Measurements from ENCODE around the gene MBLAC2. TPM values are rescaled to one million over a fixed set of nuclear protein-coding genes. Genes with fewer than 3 reads are reported as not detected.

The MBLAC2 gene
- polyA plus RNA-seq, 4 donors: 0.89 to 9.6 (median 2.5) TPM

GRCh38 chr5:90477073-90477472 is 2.5 kb upstream of the MBLAC2 start:
- 71 to 85% (median 73%) methylated on average over 2 of the region's 2 CpGs for WGBS, 3 donors
- H3K27me3 ChIP-seq (ENCODE audit: control insufficient read depth in 3 of 3, insufficient read depth in 3 of 3, low read length in 3 of 3): no peaks in the 10 kb centered on the region
- peaks cover 0 to 7% (median 0%) of the 10 kb centered on the region in 3 donors for H3K4me1 ChIP-seq (ENCODE audit: control insufficient read depth in 3 of 3, insufficient read depth in 2 of 3, low read depth in 1 of 3, low read length in 2 of 3)
- H3K27ac ChIP-seq (ENCODE audit: low read depth in 1 of 3, low read length in 2 of 3): no peak overlapping the region
- no peaks in the 10 kb centered on the region for H3K9me3 ChIP-seq (ENCODE audit: control insufficient read depth in 2 of 2, insufficient read depth in 1 of 2, low read depth in 1 of 2, low read length in 1 of 2)
- H3K36me3 ChIP-seq (ENCODE audit: control insufficient read depth in 3 of 3, insufficient read depth in 2 of 3, low read depth in 1 of 3, low read length in 3 of 3): no peaks in the 10 kb centered on the region
- FAIRE-seq (no peak), DNase-seq (no peak)
- no peak overlapping the region for H3K4me3 ChIP-seq (ENCODE audit: low read depth in 1 of 3, low read length in 3 of 3)

GRCh38 chr5:90476391-90476790 is 1.8 kb upstream of the MBLAC2 start:
- Histone ChIP-seq H3K27me3 (ENCODE audit: control insufficient read depth in 3 of 3, insufficient read depth in 3 of 3, low read length in 3 of 3) (no peaks in the 10 kb centered on the region), H3K4me3 (ENCODE audit: low read depth in 1 of 3, low read length in 3 of 3) (no peak overlapping the region), H3K36me3 (ENCODE audit: control insufficient read depth in 3 of 3, insufficient read depth in 2 of 3, low read depth in 1 of 3, low read length in 3 of 3) (no peaks in the 10 kb centered on the region), H3K9me3 (ENCODE audit: control insufficient read depth in 2 of 2, insufficient read depth in 1 of 2, low read depth in 1 of 2, low read length in 1 of 2) (no peaks in the 10 kb centered on the region), H3K4me1 (ENCODE audit: control insufficient read depth in 3 of 3, insufficient read depth in 2 of 3, low read depth in 1 of 3, low read length in 2 of 3) (peaks cover 0 to 7% (median 0%) of the 10 kb centered on the region in 3 donors), H3K27ac (ENCODE audit: low read depth in 1 of 3, low read length in 2 of 3) (no peak overlapping the region)
- DNase-seq: no peak
- 83 to 93% (median 85%) methylated on average over 3 of the region's 3 CpGs for WGBS, 3 donors
- no peak for FAIRE-seq

DNA sequence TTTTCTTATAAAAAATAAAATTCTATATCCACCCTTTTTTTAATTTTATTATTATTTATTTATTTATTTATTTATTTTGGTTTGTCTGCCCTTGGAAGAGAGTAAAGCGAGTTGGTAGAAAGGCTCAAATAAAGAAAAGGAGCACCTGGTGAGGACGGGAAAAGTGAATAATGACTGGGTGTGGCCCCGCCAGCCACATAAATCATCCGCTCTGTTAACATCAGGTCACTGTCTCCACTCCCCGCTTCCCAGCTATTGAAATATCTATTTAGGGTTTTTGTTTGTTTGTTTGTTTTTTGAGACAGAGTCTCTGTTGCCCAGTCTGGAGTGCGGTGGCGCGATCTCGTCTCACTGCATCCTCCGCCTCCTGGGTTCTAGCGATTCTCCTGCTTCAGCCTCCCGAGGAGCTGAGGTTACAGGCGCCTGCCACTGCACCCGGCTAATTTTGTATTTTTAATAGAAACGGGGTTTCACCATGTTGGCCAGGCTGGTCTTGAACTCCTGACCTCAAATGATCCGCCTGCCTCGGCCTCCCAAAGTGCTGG is 937 bp upstream of the MBLAC2 start:
- Histone ChIP-seq H3K27ac (ENCODE audit: low read depth in 1 of 3, low read length in 2 of 3) (no peak overlapping the region), H3K4me1 (ENCODE audit: control insufficient read depth in 3 of 3, insufficient read depth in 2 of 3, low read depth in 1 of 3, low read length in 2 of 3) (peaks cover 0 to 7% (median 0%) of the 10 kb centered on the region in 3 donors), H3K9me3 (ENCODE audit: control insufficient read depth in 2 of 2, insufficient read depth in 1 of 2, low read depth in 1 of 2, low read length in 1 of 2) (no peaks in the 10 kb centered on the region), H3K27me3 (ENCODE audit: control insufficient read depth in 3 of 3, insufficient read depth in 3 of 3, low read length in 3 of 3) (no peaks in the 10 kb centered on the region), H3K36me3 (ENCODE audit: control insufficient read depth in 3 of 3, insufficient read depth in 2 of 3, low read depth in 1 of 3, low read length in 3 of 3) (no peaks in the 10 kb centered on the region), H3K4me3 (ENCODE audit: low read depth in 1 of 3, low read length in 3 of 3) (peak overlapping the region in 1 of 3 donors; percentile 95)
- DNase-seq (peak; percentile 1 to 10), FAIRE-seq (no peak)
- 65 to 68% (median 67%) methylated on average over 17 of the region's 17 CpGs for WGBS, 3 donors

GRCh38 chr5:90473396-90474234 is 956 bp downstream of the MBLAC2 start:
- no peak for FAIRE-seq
- Histone ChIP-seq H3K27ac (ENCODE audit: low read depth in 1 of 3, low read length in 2 of 3) (peak overlapping the region; percentile 79 to 87 (median 81)), H3K4me1 (ENCODE audit: control insufficient read depth in 3 of 3, insufficient read depth in 2 of 3, low read depth in 1 of 3, low read length in 2 of 3) (peaks cover 0 to 7% (median 0%) of the 10 kb centered on the region in 3 donors), H3K36me3 (ENCODE audit: control insufficient read depth in 3 of 3, insufficient read depth in 2 of 3, low read depth in 1 of 3, low read length in 3 of 3) (no peaks in the 10 kb centered on the region), H3K4me3 (ENCODE audit: low read depth in 1 of 3, low read length in 3 of 3) (peak overlapping the region; percentile 59 to 95 (median 89)), H3K9me3 (ENCODE audit: control insufficient read depth in 2 of 2, insufficient read depth in 1 of 2, low read depth in 1 of 2, low read length in 1 of 2) (no peaks in the 10 kb centered on the region), H3K27me3 (ENCODE audit: control insufficient read depth in 3 of 3, insufficient read depth in 3 of 3, low read length in 3 of 3) (no peaks in the 10 kb centered on the region)
- DNase-seq: peak in 1 of 2 donors; percentile 69
- 0 to 1% (median 1%) methylated on average over 43 to 56 of the region's 56 CpGs for WGBS, 3 donors

- Histone ChIP-seq H3K4me3 (ENCODE audit: low read depth in 1 of 3, low read length in 3 of 3) (peak overlapping the region; percentile 59 to 95 (median 89)), H3K36me3 (ENCODE audit: control insufficient read depth in 3 of 3, insufficient read depth in 2 of 3, low read depth in 1 of 3, low read length in 3 of 3) (no peaks in the 10 kb centered on the region), H3K4me1 (ENCODE audit: control insufficient read depth in 3 of 3, insufficient read depth in 2 of 3, low read depth in 1 of 3, low read length in 2 of 3) (peaks cover 0 to 7% (median 0%) of the 10 kb centered on the region in 3 donors), H3K9me3 (ENCODE audit: control insufficient read depth in 2 of 2, insufficient read depth in 1 of 2, low read depth in 1 of 2, low read length in 1 of 2) (no peaks in the 10 kb centered on the region), H3K27me3 (ENCODE audit: control insufficient read depth in 3 of 3, insufficient read depth in 3 of 3, low read length in 3 of 3) (no peaks in the 10 kb centered on the region), H3K27ac (ENCODE audit: low read depth in 1 of 3, low read length in 2 of 3) (peak overlapping the region in 2 of 3 donors; percentile 81 to 87)
- DNase-seq: peak in 1 of 2 donors; percentile 38
- no peak for FAIRE-seq
- 25 to 43% (median 31%) methylated on average over 9 of the region's 9 CpGs for WGBS, 3 donors
Measured at GRCh38 chr5:90472783-90473395, 1.7 kb downstream of the MBLAC2 start.

- H3K4me3 ChIP-seq (ENCODE audit: low read depth in 1 of 3, low read length in 3 of 3): no peak overlapping the region
- H3K4me1 ChIP-seq (ENCODE audit: control insufficient read depth in 3 of 3, insufficient read depth in 2 of 3, low read depth in 1 of 3, low read length in 2 of 3): no peaks in the 10 kb centered on the region
- H3K9me3 ChIP-seq (ENCODE audit: control insufficient read depth in 2 of 2, insufficient read depth in 1 of 2, low read depth in 1 of 2, low read length in 1 of 2): peaks cover 0 to 2% of the 10 kb centered on the region in 2 donors
- no peaks in the 10 kb centered on the region for H3K27me3 ChIP-seq (ENCODE audit: control insufficient read depth in 3 of 3, insufficient read depth in 3 of 3, low read length in 3 of 3)
- 79 to 92% (median 91%) methylated on average over 4 of the region's 4 CpGs for WGBS, 3 donors
- FAIRE-seq (no peak), DNase-seq (no peak)
- H3K36me3 ChIP-seq (ENCODE audit: control insufficient read depth in 3 of 3, insufficient read depth in 2 of 3, low read depth in 1 of 3, low read length in 3 of 3): peaks cover 0 to 3% (median 3%) of the 10 kb centered on the region in 3 donors
- H3K27ac ChIP-seq (ENCODE audit: low read depth in 1 of 3, low read length in 2 of 3): no peak overlapping the region
Measured at GRCh38 chr5:90461288-90461687, 13.3 kb downstream of the MBLAC2 start.

- FAIRE-seq (no peak), DNase-seq (no peak)
- Histone ChIP-seq H3K4me3 (ENCODE audit: low read depth in 1 of 3, low read length in 3 of 3) (no peak overlapping the region), H3K27ac (ENCODE audit: low read depth in 1 of 3, low read length in 2 of 3) (no peak overlapping the region), H3K36me3 (ENCODE audit: control insufficient read depth in 3 of 3, insufficient read depth in 2 of 3, low read depth in 1 of 3, low read length in 3 of 3) (no peaks in the 10 kb centered on the region), H3K27me3 (ENCODE audit: control insufficient read depth in 3 of 3, insufficient read depth in 3 of 3, low read length in 3 of 3) (no peaks in the 10 kb centered on the region), H3K4me1 (ENCODE audit: control insufficient read depth in 3 of 3, insufficient read depth in 2 of 3, low read depth in 1 of 3, low read length in 2 of 3) (no peaks in the 10 kb centered on the region), H3K9me3 (ENCODE audit: control insufficient read depth in 2 of 2, insufficient read depth in 1 of 2, low read depth in 1 of 2, low read length in 1 of 2) (no peaks in the 10 kb centered on the region)
Measured at GRCh38 chr5:90446961-90447360, 27.6 kb downstream of the MBLAC2 start.

DNA sequence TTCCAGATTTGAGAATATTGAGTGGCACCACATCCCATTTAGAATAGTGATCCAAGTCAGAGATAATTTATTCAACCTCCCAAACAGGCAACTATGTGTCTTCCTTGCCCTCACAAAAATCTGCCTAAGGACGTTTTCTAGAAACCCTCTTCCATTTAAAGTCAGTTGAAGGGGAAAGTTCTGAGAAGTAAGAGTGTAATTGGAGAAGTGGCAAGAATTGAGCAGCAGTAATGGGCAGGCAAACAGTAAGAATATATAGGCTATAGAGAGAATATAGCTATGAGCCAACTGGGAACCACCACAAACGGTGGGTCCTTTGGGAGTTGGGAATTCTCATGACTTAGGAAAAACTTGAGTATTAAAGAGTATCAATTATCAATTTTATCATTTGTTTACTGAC is 33.9 kb downstream of the MBLAC2 start:
- FAIRE-seq (no peak), DNase-seq (no peak)
- 38 to 54% (median 43%) methylated on average over 2 of the region's 2 CpGs for WGBS, 3 donors
- no peaks in the 10 kb centered on the region for H3K4me1 ChIP-seq (ENCODE audit: control insufficient read depth in 3 of 3, insufficient read depth in 2 of 3, low read depth in 1 of 3, low read length in 2 of 3)
- H3K4me3 ChIP-seq (ENCODE audit: low read depth in 1 of 3, low read length in 3 of 3): no peak overlapping the region
- H3K36me3 ChIP-seq (ENCODE audit: control insufficient read depth in 3 of 3, insufficient read depth in 2 of 3, low read depth in 1 of 3, low read length in 3 of 3): no peaks in the 10 kb centered on the region
- no peaks in the 10 kb centered on the region for H3K9me3 ChIP-seq (ENCODE audit: control insufficient read depth in 2 of 2, insufficient read depth in 1 of 2, low read depth in 1 of 2, low read length in 1 of 2)
- no peaks in the 10 kb centered on the region for H3K27me3 ChIP-seq (ENCODE audit: control insufficient read depth in 3 of 3, insufficient read depth in 3 of 3, low read length in 3 of 3)
- no peak overlapping the region for H3K27ac ChIP-seq (ENCODE audit: low read depth in 1 of 3, low read length in 2 of 3)
